ENCODE data around the gene NANS.
"Not testable (repeated sequence)": the region's sequence is repeated elsewhere in the genome, so short reads cannot be mapped to it uniquely, and the experiment has no call there.

NANS gene

DNA sequence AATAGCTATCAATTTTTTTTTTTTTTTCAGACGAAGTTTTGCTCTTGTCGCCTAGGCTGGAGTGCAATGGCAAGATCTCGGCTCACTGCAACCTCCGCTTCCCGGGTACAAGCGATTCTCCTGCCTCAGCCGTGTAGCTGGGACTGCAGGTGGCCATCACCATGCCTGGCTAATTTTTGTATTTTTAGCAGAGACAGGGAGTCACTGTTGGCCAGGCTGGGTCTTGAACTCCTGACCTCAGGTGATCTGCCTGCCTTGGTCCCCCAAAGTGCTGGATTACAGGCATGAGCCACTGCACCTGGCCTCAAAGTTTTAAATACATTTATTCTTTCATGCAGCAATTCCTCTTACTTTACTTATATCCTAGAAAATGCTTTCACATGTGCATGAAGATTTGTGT, 44.9 kb downstream of the NANS start:
- DNase-seq (ENCODE audit: low read depth): no peak

DNA sequence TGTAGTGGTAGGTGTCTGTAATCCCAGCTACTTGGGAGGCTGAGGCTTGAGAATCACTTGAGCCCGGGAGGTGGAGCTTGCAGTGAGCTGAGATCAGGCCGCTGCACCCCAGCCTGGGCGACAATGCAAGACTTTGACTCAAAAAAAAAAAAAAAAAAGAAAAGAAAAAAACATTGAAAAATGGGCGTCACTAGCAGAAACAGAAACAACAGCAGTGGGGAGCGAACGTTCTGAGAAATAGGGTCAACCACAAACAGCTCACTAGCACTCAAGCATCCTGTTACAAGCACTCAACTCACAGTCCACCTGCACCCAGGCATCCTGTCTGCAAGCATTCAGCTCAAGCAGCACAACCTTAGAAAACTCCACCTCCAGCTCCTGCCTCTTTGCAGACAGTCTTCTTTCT, 45.3 kb downstream of the NANS start:
- peak; percentile 69 for DNase-seq (ENCODE audit: low read depth)

DNA sequence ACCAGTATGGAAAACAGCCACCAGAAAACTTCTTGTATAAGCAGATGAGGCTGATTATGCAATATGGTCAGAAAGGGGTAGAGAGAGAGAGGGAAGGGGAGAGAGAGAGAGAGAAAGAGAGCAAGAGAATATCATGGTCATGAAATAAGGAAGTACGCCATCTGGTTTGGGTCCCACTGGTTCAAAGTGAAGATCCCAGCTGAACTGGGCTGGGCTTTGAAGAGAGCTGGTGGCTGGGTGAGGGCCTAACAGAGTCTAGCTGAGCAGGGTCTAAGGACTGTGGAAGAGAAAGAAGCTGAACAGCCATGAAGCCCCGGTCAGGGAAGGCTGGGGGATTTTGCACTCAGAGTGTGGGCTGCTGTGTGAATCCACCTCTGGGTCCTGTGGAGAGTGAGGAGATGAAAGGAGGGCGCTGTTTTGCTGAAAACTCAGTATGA, 47.9 kb downstream of the NANS start:
- no peak for DNase-seq (ENCODE audit: low read depth)

DNA sequence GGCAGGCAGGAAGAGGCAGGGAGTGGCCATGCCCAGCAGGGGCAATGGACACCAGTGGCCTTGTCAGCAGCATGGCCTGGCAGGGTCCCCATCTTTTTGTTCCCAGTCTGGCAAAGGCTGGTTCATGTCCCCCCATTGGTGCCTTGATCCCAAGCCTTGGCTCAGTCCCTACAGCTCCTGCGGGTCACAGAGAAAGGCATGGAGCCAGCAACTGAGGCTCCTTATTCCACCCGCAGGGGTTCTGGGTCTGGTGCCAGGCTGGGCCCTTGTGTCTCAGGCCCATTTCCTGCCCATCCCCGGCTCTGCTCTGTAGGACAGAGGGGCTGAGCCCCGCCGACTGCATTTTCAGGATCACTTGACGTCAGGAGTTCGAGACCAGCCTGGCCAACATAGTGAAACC, 48.5 kb downstream of the NANS start:
- DNase-seq (ENCODE audit: low read depth): no peak

DNA sequence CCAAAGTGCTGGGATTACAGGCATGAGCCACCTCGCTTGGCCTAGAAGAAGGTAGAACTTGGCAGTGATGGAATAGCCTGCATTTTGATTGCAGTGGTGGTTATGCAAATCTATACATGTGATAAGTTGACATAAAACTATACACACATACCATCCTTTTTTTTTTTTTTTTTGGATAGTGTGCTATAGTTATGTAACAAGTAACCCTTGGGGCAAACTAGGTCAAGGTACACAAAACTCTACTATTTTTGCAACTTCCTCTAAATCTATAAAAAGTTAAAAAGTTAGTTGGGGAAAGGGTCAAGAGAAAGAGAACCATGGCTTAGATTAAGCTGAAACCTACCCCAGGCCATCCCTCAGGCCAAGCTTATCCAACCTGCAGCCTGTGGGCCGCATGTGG, 51.4 kb downstream of the NANS start:
- DNase-seq (ENCODE audit: low read depth): no peak

DNA sequence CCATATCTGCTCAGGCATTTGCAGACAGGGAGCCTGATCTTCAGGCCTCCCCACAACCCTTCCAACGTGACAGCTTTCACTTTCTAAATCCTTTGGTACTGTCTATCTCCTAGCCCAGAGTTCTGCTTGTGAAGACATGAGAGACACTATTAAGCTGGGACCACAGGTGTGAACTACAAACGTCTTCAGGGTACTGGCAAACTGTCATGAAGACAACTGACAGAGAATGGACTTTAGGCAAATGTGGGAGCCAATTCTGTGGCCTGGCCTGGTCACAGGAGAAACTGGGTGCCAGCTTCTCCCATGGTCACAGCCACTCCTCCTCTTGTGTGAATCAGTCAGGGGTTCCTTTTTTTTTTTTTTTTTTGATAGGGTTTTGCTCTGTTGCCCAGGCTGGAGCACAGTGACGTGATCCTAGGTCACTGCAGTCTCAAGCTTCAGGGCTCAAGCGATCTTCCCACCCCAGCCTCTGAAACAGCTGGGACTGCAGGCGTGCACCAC, 52.0 kb downstream of the NANS start:
- DNase-seq (ENCODE audit: low read depth): no peak

DNA sequence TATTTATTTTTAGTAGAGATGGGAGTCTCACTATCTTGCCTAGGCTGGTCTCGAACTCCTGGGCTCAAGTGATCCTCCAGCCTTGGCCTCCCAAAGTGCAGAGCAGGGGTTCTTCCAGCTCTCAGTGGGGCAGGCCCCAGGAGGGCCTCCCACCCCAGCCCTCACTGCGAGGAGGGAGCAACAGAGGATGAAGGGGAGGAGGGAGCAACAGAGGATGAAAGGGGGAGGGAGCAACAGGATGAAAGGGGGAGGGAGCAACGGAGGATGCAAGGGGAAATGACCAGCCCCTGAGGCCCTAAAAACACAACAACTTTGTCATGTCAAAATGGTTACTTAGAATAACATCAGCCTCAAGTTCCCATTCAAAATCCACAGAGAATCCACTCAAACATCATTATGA, 52.5 kb downstream of the NANS start:
- DNase-seq (ENCODE audit: low read depth): no peak

DNA sequence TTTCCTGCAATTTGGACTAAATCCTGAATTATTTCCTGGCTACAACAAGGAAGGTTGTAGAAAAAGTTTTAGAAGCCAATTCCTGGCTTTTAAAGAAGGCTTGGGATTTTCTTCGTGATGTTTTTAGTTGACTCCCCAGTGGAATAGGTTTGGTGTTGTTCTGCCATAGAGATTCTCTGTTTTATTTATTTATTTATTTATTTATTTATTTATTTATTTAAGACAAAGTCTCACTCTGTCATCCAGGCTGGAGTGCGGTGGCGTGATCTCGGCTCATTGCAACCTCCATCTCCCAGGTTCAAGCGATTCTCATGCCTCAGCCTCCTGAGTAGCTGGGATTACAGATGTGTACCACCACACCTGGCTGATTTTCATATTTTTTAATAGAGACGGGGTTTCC, 60.6 kb downstream of the NANS start:
- not testable (repeated sequence) for DNase-seq (ENCODE audit: low read depth)

DNA sequence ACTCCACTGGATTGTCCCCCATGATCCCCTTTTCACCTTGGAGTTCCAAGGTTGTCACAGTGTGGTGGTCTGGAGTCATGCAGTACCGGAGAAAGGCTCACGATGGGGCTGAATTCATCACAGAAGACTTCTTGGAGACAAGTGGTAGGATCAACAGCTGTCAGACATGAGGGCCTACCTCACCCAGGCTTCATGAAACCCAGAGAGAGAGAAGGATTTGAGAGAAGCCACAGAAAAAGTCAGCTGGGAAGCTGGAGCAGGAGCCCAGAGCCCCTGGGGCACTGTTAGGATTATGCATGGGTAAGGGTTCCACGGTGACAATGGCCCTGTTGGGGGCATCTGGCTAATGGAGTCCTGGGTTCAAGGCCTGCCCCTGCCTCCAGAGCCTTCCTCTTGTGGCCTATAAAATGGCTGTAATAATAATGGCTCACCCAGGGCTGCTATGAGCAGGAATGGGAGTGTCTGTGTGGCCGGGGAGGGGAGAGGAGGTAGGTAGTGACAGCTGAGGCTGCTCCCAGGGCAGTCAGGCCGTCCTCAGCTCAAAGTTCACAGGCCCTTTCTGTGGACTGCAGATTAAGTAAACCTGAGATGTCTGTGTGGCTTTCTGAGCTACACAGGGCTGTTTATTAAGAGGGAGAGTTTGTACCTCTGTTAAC, 61.6 kb downstream of the NANS start:
- no peak for DNase-seq (ENCODE audit: low read depth)

DNA sequence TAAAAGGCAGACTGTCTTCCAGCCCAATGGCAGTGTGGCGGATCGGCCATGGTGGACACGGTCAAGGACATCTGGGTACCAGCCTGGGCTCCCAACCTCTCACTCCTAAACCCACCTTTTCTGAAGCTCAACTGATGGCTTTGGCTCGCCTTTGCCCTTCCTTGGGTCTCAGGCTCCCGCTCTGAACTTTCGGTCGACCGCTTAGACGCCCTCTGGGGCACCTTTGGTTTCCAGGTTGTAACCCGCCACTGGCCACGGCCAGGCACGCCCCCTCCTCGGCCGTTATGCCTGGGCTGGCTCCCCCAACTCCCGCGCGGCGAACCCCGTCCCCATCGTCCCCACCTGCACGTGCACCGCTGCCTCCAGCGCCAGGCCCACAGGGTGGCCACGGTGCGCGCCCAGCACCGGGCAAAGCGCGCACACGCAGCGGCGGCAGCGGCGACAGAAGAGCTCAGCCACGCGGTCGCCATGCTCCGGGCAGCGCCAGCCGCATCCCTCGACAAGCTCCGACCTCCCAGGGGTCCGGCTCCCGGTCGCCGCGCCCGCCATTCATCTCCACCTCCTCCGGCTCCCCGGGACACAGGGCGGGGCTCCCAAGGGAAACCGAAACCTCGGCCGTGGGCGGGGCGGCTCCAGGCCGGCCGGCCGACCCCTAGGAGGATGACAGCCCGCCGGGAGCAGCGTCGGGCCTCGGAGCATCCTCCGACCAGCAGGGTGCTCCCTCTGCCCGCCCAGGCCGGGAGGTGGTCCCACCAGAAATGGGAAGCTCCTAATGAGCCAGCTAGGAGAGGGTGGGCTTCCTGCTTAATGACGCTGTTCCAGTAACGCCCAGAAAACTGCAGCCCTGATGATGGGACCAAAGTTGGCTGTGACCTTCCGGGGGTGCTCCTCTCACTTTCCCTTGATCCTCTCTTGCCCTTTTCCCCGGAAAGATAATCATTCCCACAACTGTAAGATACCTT, 62.4 kb downstream of the NANS start, which contains the start of gene TRIM14:
TSS of gene TRIM14 (minus strand) at position 583 of the 962 bp plus-strand sequence. CDS start at position 549, 34 bp downstream.
- no peak for DNase-seq (ENCODE audit: low read depth)

DNA sequence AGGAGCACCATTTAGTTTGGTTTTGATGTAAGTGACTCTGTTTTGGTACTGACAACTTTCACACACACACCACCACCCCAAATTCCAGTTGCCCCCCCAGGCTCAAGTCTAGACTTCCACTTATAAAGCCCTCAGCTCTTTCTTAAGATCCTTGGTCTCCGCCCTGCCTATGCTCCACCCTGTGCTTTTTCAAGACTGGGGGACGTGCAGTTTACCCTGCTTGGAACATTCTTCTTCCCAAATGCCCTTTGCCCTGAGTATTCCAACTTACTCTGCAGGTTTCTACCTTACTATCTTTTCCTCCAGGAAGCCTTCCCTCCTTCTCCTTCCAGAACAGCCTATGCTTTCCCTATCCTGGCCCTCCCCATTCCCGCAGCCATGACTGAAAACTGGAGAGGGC, 63.9 kb downstream of the NANS start:
- DNase-seq (ENCODE audit: low read depth): no peak

DNA sequence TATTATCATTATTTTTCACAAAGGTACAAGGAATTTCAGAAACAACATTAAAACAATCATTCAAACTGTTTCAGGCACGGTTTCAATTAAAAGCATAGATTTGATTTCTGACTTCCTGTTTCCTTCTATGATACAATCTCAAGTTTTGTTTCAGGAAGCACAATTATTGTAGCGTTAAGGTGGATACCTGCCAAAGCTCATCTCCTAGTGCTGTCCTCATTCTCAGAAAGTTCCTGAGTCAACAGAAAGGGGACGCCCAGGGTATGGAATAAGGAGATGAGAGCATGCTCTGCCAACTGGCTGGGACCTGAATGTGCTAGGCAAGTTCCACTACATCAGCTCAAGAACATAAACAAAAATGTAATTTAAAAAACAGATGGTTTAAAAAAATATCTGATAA, 64.5 kb downstream of the NANS start:
- no peak for DNase-seq (ENCODE audit: low read depth)

DNA sequence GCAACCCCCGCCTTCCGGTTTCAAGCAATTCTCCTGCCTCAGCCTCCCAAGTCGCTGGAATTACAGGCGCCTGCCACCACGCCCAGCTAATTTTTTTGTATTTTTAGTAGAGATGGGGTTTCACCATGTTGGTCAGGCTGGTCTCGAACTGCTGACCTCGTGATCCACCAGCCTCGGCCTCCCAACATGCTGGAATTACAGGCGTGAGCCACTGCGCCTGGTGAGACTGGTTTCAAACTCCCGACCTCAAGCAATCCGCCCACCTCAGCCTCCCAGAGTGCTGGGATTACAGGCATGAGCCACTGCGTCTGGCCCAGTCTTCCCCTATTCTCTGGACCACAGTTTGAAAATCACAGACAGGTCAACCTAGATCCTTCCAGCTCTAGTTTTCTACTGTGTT, 67.6 kb downstream of the NANS start:
- DNase-seq (ENCODE audit: low read depth): not testable (repeated sequence)

DNA sequence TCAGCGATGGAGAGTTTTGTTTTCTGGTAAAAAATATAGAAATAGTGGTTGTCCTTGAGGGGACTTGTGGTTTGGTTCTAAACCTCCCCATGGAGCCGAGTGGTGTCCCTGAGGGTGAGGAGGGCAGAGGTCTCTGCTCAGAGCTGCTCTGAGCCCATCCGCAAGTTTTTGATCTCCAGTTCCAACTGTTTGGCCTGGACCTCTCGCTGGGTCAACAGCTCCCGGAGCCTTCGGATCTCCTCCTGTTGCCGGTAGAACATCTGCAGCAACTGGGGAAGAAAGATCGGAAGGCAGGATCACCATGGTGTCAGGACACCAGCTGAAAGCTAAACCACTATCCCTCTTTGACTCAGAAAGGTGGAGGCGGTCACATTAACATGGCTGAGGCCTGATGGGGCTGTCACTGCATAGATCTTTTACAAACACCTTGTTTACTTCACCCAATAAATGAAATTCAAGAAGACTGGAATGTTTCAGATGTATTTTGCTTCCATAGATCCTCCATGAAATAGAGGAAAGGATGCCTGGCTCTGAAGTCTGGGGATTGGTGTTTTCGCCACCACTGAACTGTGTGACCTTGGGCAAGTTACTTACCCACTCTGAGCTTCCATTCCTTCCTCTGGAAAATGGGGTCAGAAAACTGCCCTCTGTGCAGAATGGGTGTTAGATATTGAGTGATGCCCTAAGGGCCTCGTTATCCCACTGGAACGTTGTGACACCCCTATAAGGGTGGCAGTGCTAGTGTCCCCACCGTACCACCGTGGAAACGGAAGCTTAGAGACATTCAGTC, 68.3 kb downstream of the NANS start:
- DNase-seq (ENCODE audit: low read depth): no peak

DNA sequence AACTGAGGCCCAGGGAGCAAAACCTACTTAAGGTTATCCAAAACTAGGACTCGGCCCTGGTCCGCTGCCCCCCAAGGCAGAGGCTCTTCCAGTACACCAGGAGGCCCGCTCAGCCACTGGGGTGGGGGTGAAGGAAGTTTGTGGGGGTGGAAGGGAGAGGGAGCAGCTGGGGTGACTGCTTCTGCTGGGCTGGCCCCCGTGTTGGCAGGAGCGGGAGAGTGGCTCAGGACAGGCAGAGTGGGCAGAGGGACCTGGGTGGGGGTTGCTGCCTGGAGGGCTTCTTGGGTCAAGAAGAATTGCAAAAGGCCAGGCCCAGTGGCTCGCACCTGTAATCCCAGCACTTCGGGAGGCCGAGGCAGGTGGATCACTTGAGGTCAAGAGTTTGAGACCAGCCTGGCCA, 70.7 kb downstream of the NANS start:
- DNase-seq (ENCODE audit: low read depth): no peak

DNA sequence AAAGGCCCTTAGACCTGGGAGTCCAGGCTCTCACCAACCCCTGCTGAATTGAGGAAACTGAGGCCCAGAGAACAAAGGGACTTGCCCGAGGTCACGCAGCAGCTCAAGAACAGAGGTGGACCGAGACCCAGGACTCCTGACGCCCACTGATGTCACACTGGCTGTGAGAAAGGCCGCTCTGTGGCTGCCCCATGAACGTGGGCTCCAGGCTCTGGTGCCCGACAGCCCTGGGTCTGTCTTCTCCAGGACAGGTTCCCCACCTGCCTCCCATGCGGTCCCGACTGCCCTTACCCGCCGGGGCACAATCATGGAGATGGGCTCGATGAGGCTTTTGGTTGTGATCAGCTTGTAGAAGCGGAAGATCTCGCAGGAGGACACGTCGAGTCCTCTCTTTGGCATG, 71.8 kb downstream of the NANS start:
- DNase-seq (ENCODE audit: low read depth): no peak

DNA sequence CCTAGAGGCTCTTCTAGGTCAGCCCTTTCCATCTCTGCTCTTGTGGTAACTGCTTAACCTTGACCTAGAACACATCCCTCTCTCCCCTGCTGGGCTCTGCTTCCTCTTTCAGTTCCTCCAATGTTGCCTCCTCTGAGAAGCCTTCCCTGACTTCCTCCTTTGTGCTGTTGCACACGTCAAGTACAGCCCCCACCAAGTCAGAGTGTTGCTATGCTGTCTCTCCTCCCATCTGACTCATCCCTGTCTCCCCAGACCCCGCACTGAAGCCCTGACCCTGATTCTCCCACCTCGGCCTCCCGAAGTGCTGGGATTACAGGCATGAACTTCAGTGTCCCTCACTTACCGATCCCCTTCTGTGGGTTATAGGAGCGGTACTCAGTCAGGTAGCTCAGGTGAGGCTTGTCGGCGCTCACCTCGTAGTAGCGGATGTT, 72.9 kb downstream of the NANS start:
- no peak for DNase-seq (ENCODE audit: low read depth)

DNA sequence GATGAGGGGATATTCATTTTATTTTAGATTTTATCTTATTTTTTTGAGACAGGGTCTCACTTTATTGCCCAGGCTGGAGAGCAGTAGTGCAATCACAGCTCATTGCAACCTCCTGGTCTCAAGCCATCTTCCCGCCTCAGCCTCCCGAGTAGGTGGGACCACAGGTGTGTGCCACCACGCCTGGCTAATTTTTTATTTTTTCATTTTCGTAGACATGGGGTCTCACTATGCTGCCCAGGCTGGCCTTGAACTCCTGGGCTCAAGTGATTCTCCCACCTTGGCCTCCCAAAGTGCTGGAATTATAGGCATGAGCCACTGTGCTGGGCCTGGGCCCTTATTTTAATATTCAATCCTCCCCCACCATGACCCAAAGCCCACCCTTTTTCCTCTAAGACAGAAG, 73.5 kb downstream of the NANS start:
- not testable (repeated sequence) for DNase-seq (ENCODE audit: low read depth)

DNA sequence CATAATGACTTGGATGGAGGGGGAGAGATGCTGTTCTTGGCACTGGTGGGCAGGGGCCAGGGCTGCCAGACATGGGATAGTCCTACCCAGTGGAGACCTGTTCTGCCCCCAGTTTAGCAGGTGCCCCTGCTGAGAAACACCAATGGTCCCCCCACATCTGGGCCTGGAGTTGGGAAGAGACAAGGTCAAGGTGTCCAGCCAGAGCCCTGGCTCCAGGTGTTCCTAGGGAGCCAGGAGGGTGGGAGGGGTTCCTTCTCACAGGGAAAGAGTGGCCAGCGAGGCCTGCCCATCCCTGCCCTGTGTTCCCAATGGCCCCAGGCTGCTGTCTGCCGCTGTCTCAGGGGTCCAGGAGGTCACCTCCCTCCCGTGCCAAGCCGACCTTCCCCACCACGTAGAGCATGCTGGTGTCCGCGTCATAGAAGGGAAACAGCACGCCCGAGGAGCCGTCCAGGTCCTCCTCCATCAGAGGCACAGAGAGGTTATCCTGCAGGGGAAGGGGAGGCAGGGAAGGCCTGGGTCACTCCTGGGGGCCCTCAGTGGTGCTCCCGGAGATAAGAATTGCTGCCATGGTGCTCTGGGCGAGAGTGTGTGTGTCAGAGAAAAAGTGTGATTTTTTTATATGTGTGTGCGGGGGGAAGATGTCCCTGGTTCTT, 74.2 kb downstream of the NANS start:
- no peak for DNase-seq (ENCODE audit: low read depth)

DNA sequence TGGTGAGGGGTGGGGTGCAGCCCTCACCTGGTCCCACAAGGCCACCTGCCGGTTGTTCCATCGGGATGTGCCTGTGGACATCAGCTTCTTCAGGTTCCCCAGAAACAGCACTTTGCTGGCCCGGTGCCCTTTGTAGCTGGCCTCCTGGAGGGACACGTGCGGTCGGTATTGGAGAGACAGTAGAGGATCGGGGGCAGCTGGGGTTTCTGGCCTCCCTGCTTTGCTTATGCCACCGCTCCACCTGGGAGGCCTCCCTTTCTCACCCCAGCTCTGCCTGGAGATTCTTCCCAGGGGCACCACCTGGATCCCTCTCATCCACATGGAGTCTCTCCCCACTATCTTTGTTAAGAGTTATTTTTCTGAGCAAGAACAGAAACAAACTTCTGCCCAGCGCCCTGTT, 75.6 kb downstream of the NANS start:
- no peak for DNase-seq (ENCODE audit: low read depth)
